ENCODE measurements around the gene RHO.
"Not testable (repeated sequence)": the region's sequence is repeated elsewhere in the genome, so short reads cannot be mapped to it uniquely, and the experiment has no call there.

RHO gene

DNA sequence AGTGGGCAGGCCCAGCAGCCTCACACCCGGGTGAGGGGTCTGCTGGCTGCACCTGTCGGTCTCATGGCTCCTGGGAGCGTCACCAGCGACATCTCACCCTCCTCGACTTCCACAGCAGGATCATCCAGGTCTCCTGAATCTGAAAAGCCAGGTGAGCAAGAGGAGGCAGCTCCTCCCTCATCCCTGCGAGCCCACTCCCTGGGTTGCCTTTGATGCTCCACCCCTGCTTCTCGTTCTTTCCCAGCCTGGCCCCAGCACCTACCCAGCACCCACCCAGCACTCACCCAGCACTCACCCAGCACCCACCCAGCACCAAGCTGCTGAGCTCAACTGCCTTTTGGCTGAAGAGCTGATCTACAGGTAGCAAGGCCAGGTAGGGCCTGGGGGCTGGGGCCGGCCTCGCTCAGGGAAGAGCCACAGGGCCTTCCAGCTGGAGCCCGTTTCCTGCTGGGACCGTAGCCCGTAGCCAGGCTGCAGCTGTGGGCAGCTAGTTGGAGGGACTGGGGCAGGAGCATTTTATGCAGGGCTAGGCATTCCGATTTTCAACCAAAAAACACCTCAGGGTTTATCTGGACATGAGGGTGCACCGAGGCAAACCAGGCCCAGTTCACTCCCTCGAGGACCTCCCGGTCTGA lies 14.8 kb downstream of the RHO start, which contains the start of gene H1-8:
H1-8 (plus strand) TSS at position 20 of the 635 bp plus-strand sequence; CDS start at position 64, 44 bp downstream.
- no peak for DNase-seq (ENCODE audit: low read depth)

DNA sequence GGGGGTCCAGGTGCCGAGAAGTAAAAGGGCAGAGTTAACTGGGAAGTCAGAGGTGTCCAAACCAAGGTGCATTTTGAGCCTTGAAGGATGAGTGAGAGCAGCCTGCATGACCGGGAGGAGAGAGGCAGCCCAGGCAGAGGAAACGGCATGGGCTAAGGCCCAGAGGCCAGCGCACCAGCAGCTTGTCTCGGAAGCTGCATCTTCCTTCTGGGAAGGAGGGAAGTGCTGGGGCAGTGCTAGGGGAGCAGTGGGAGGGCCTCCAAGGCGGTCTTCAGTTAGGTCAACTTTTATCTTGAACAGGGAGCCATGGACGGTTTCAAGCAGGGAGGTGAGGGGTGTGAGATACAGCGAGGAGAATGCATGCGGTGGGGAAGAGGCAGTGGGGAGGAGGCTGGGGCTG lies 15.6 kb downstream of the RHO start:
- DNase-seq (ENCODE audit: low read depth): no peak

GRCh38 chr3:129545951-129546350 lies 17.5 kb downstream of the RHO start:
- DNase-seq (ENCODE audit: low read depth): not testable (repeated sequence)

- no peak for DNase-seq (ENCODE audit: low read depth)
Observed at GRCh38 chr3:129547241-129547640, 18.8 kb downstream of the RHO start.

GRCh38 chr3:129548104-129548965 lies 19.9 kb downstream of the RHO start:
- no peak for DNase-seq (ENCODE audit: low read depth)

GRCh38 chr3:129549006-129549800 lies 20.8 kb downstream of the RHO start:
- DNase-seq (ENCODE audit: low read depth): no peak

- DNase-seq (ENCODE audit: low read depth): no peak
Observed at GRCh38 chr3:129549805-129550204, 21.4 kb downstream of the RHO start.

DNA sequence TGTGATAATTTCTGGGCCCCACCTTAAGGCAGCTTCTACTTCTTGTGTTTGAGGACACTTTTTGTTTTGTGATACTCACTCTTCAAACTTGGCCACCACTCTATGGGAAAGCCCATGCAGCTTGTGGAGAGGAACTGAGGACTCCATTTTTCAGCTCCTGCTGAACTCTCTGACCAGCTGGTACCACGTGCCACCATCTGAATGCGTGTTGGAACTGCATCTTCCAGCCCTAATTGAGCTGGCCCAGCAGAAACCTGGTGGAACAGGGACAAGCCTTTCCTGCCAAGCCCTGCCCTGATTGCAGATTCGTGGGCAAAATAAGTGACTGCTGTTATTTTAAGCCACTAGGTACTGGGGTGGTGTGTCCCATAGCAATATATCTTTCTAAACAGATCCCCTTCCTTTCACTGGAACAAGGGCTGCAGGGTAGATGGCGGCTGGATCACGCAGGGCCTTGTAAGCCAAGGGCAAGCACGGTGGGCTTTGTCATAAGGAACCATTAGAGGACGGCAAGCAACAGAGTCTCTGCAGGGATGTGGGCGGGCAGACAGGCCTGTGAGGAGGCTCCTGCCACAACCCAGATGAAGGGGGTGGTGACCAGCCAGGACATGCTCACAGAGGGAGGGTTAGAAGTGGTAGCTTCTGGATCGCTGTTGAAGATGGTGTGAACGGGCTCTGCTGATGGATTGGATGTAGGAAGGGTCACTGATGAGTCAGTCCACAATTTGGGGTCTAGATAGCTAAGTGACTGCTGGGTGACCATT lies 24.0 kb downstream of the RHO start:
- DNase-seq (ENCODE audit: low read depth): no peak

DNA sequence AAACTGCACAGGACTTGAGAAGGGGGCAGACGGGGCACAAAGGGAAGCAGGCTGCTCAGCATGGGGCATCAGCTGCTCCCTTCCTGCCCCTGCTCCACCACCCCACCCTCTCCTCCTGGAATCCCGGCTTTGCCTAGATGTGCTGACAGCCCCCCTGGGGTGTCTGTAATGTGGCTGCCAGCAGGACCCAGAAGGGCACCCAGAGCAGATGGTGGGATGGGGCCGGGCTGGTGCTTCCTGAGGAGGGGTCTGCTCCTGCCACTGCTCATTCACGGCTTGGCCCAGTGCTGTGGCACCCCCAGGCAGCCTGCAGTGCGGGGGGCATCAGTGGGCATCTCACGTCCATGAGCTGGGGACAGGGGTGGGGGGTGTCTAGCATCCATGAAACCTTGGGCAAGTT lies 24.7 kb downstream of the RHO start:
- no peak for DNase-seq (ENCODE audit: low read depth)

DNA sequence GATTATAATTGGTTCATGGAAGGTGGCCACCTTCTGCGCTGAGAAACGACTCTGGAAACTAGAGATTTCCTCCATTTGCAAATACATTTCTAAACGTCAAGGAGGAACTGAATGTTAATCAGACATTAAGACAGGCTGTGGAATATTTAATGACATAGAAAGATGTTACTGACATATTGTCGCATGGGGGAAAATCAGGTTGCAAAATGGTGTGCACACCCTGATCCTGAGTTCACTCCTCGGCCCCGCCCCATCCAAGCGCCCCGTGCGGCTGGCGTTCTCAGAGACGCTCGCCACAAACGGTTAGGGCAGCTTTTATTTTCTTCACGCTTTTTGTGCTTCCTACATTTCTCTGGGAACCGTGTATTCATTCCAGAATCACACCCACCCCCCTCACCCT lies 25.3 kb downstream of the RHO start:
- DNase-seq (ENCODE audit: low read depth): no peak

GRCh38 chr3:129554356-129555152 lies 26.1 kb downstream of the RHO start:
- DNase-seq (ENCODE audit: low read depth): no peak

DNA sequence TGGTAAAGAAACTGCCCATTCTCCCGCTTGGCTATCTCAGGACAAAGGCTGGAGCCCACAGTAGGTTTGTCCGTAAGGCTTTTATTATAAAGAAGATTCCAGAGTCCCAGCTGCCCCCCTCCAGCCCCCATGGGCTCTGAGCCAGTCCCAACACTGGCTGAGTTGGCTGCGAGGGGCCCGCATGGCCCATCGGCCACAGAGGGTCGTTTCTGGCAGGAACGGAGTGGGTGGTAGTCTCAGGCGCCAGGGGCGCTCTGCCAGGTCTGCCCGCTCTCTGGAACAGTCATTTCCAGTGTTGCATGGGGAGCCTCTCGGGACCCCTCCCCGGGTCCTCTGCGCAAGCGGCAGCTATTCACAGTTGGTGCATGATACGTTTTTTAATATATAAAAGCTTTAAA lies 26.7 kb downstream of the RHO start:
- DNase-seq (ENCODE audit: low read depth): no peak

GRCh38 chr3:129555616-129556357 lies 27.3 kb downstream of the RHO start:
- no peak for DNase-seq (ENCODE audit: low read depth)

DNA sequence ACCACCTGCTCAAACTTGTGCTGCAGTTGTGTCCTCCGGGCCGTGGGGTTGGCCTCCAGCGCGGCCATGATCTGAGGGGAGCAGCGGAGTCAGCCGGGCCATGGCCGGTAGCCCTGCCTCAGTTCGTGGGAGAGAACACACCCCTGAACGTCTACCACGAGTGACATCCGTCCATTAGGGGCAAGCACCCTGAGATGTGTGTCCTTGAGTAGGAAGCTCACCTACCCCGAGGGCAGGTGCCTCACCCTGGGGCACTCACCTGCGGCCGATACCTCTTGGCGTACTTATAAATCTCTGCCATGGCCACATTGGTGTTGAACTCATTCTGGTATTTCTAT lies 27.9 kb downstream of the RHO start:
- no peak for DNase-seq (ENCODE audit: low read depth)

- DNase-seq (ENCODE audit: low read depth): no peak
Observed at GRCh38 chr3:129556890-129557547, 28.6 kb downstream of the RHO start.

GRCh38 chr3:129557548-129557894 lies 29.1 kb downstream of the RHO start:
- no peak for DNase-seq (ENCODE audit: low read depth)

- no peak for DNase-seq (ENCODE audit: low read depth)
Observed at GRCh38 chr3:129558081-129558771, 29.8 kb downstream of the RHO start.

DNA sequence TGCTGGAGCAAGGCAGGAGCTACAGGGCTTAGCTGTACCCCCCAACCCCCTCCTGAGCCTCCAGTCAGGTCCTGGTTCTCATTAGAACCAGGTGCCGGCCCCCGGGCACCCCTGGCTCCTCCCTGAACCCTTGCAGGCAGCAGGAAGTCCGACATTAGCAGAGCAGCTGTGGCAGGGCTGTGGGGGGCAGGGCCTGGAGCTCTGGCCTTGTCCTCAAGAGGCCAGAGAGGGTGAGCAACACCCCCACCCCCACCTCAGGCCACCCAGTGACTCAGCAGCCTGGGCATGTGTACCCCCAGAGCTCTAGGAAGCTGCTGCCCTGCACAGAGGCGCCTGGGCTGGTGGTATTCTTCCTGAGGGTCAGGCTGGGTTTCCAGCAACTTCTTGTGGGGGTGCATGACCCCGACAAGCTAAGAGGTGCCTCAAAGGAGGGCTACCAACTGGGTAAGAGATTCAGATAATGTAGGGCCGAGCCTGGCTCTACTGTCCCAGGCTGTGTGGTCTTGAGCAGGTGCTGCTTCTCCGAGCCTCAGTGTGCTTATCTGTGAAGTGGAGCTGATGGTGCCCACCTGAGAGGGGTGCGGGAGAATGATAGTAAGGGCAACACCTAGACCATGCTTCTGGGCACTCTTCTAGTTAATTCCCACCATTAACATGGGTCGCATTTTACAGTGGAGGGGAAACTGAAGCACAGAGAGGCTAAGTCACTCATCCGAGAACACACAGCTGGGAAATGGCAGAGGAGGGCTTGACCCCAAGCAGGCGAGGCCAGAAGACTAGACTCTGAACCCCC lies 30.5 kb downstream of the RHO start:
- DNase-seq (ENCODE audit: low read depth): no peak
